PC-9 (cell line): ENCODE data around the gene CISTR.

Experiments
- CTCF ChIP-seq: fragments of 200-600 bp; sonication (generic); conservative IDR thresholded peaks from 2 replicates; pipeline ENCODE4 v1.6.1; 2017; ENCODE audit warnings: mixed run types, antibody characterized with exemption, mild to moderate bottlenecking, moderate library complexity
- EZH2 ChIP-seq: fragments of 200-600 bp; sonication (generic); IDR thresholded peaks from 2 replicates; pipeline ENCODE4 v1.8.0; 2017; ENCODE audit warnings: antibody characterized with exemption, low read depth

GRCh38 chr12:53766881-53767280 lies 15.1 kb upstream of the CISTR start:
- TF ChIP-seq CTCF (no peak), EZH2 (no peak)
